Measurements from ENCODE around the gene SHANK1. TPM values are rescaled to one million over a fixed set of nuclear protein-coding genes. Genes with fewer than 3 reads are reported as not detected.

The SHANK1 gene
- total and polyA plus RNA-seq, 12 donors: 1.5 to 22.6 (median 9.0) TPM

DNA sequence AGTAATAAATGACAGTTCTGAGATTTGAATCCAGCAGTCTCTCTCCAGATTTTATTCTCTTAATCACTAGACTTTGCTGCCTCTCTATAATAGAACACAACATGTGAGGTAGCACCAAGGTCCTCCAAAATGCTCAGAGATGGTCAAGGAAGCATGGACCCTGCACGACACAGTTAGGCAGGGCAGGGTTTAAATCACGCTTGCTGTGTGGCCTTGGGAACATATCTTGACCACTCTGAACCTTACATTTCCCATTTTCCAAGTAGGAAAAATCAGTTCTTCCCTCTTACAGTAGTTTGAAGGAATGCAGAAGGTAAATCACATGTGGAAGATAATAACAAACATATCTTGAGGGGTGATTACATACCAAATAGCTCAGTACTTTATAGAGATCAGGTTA lies 86.2 kb downstream of the SHANK1 start:
- no peak overlapping the region for H3K4me3 ChIP-seq
- H3K27me3 ChIP-seq: no peaks in the 10 kb centered on the region
- no peak for DNase-seq
- no peak overlapping the region for H3K27ac ChIP-seq
- no peaks in the 10 kb centered on the region for H3K36me3 ChIP-seq (replicated peaks in 1 of 2)
- TF ChIP-seq, protein P1, sequence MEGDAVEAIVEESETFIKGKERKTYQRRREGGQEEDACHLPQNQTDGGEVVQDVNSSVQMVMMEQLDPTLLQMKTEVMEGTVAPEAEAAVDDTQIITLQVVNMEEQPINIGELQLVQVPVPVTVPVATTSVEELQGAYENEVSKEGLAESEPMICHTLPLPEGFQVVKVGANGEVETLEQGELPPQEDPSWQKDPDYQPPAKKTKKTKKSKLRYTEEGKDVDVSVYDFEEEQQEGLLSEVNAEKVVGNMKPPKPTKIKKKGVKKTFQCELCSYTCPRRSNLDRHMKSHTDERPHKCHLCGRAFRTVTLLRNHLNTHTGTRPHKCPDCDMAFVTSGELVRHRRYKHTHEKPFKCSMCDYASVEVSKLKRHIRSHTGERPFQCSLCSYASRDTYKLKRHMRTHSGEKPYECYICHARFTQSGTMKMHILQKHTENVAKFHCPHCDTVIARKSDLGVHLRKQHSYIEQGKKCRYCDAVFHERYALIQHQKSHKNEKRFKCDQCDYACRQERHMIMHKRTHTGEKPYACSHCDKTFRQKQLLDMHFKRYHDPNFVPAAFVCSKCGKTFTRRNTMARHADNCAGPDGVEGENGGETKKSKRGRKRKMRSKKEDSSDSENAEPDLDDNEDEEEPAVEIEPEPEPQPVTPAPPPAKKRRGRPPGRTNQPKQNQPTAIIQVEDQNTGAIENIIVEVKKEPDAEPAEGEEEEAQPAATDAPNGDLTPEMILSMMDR (IDR thresholded peaks at IDR 0.05): no peak
- TF ChIP-seq POLR2A (IDR thresholded peaks at IDR 0.05): no peak
- 73 to 83% (median 79%) methylated on average over 2 of the region's 2 CpGs for WGBS, 4 donors
- no peaks in the 10 kb centered on the region for H3K9me3 ChIP-seq (replicated peaks in 1 of 3)
- intact Hi-C loops (cut with DNase I): no loop called here
- H3K4me1 ChIP-seq (replicated peaks in 1 of 2): no peaks in the 10 kb centered on the region

DNA sequence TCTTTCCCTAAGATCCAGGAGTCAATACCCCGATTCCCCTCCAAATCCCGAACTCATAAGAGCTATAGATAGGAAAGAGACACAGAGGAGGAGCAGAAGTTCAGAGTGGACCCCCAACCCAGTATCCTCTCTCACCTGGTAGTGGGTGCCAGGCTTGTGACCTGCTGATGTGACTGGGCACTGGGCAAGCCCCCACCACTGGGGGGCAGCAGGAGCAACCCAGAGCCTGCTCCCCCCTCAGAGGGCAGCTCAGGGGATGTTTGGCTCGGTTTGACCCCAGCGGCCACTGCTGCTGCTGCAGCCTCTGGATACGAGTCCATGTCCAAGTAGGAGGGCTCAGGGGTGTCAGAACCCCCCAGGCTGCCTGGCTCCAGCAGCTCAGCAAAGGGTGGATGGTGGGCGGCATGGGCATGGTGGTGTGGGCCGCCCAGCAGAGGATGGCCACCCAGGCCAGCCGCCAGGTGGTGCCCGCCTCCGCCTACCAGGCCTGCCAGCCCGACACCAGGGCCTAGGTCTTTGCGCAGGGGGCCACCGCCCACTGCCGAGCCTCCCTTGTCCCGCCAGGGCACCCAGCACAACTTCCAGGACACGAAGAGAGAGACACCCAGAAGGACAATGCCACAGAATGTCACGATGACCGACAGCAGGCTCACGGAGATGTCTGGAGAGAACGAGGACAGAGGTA lies 87.3 kb downstream of the SHANK1 start:
- Histone ChIP-seq H3K27ac (no peak overlapping the region), H3K4me3 (no peak overlapping the region), H3K27me3 (no peaks in the 10 kb centered on the region), H3K9me3 (replicated peaks in 1 of 3) (no peaks in the 10 kb centered on the region), H3K4me1 (replicated peaks in 1 of 2) (no peaks in the 10 kb centered on the region), H3K36me3 (replicated peaks in 1 of 2) (no peaks in the 10 kb centered on the region)
- 67 to 81% (median 74%) methylated on average over 7 to 20 of the region's 20 CpGs for WGBS, 4 donors
- no peak for DNase-seq
- intact Hi-C loops (cut with DNase I): no loop called here
- TF ChIP-seq POLR2A (IDR thresholded peaks at IDR 0.05): no peak
- TF ChIP-seq, protein P1 (IDR thresholded peaks at IDR 0.05): no peak

DNA sequence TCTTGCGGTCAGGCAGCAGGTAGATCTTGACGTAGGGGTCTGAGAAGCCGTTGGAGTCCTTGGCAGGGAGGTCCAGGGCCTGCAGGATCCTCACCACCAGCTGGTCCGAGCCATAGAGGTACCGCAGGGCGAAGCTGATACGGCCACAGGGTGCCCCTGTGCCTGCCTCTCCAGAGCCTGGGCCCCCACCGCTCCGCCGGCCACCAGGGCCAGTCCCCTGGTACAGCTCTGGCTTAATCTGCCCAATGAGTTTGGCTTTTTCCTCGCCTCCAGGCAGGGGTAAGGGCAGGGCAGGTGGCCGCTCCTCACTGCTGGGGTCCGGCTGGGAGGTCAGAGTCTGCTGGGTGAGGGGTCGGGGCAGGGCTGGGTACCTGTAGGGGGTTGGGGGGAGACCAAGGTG lies 89.8 kb downstream of the SHANK1 start:
- no peak for DNase-seq
- H3K9me3 ChIP-seq (replicated peaks in 1 of 3): no peaks in the 10 kb centered on the region
- H3K4me1 ChIP-seq (replicated peaks in 1 of 2): no peaks in the 10 kb centered on the region
- no peak overlapping the region for H3K4me3 ChIP-seq
- TF ChIP-seq, protein P1 (IDR thresholded peaks at IDR 0.05): no peak
- WGBS, 4 donors: 74 to 77% methylated on average over 14 of the region's 14 CpGs; no CpG with 5 or more reads in 2 of the 4 donors
- intact Hi-C loops (cut with DNase I): no loop called here
- no peaks in the 10 kb centered on the region for H3K27me3 ChIP-seq
- no peaks in the 10 kb centered on the region for H3K36me3 ChIP-seq (replicated peaks in 1 of 2)
- no peak overlapping the region for H3K27ac ChIP-seq

DNA sequence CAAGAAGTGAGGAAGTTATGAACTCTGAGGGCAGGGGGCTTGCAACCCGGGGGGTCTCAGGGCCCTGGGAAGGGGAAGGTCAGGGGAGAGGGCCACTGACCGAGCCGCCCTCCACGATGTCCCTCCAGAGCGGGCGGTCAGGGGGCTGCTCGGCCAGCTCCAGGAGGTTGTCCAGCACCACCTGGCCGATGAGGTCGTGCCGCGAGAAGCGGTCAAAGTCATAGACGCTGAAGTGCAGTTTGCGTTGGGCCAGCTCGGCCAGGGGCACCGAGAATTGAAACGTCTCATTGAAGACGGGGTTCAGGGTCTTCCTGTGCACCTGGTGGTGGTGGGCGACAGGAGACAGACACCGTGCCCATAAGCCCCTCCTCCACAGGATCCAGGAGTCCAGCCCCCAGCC lies 90.4 kb downstream of the SHANK1 start:
- WGBS, 4 donors: 77 to 83% (median 78%) methylated on average over 12 to 20 of the region's 20 CpGs
- intact Hi-C loops (cut with DNase I): no loop called here
- Histone ChIP-seq H3K36me3 (replicated peaks in 1 of 2) (no peaks in the 10 kb centered on the region), H3K27ac (no peak overlapping the region), H3K4me1 (replicated peaks in 1 of 2) (no peaks in the 10 kb centered on the region), H3K4me3 (no peak overlapping the region), H3K9me3 (replicated peaks in 1 of 3) (no peaks in the 10 kb centered on the region), H3K27me3 (no peaks in the 10 kb centered on the region)
- TF ChIP-seq, protein P1 (IDR thresholded peaks at IDR 0.05): no peak
- no peak for TF ChIP-seq POLR2A (IDR thresholded peaks at IDR 0.05)
- no peak for DNase-seq
